BJ (cell line): ENCODE measurements around the gene MYH6. TPM values are rescaled to one million over a fixed set of nuclear protein-coding genes. Genes with fewer than 3 reads are reported as not detected.
"Not testable (repeated sequence)": the region's sequence is repeated elsewhere in the genome, so short reads cannot be mapped to it uniquely, and the experiment has no call there.

Source experiments
- CTCF ChIA-PET: fragments of 350-600 bp; formaldehyde crosslinking; extraction: SDS; loops from one replicate; lab custom pipeline; 2021; ENCODE audit warnings: antibody characterized with exemption, inconsistent platforms; lab: Yijun Ruan, JAX
- POLR2A ChIA-PET: fragments of 300-600 bp; sonication (Branson Sonifier 250); formaldehyde crosslinking; extraction: SDS; loops from one replicate; lab custom pipeline; 2021; ENCODE audit warnings: antibody characterized with exemption; lab: Charles Lee
- DNase-seq: peaks from one replicate; pipeline ENCODE4 v3.0.0-alpha.2; 2011; ENCODE audit warnings: low read depth
- H3K27me3 ChIP-seq: 2 replicates; pipeline ENCODE4 v1.6.0; 2011; ENCODE audit warnings: low read length; ENCODE audit not compliant: control insufficient read depth, insufficient read depth
- H3K36me3 ChIP-seq: 2 replicates; pipeline ENCODE4 v1.5.1; 2011; ENCODE audit warnings: low read length; ENCODE audit not compliant: control insufficient read depth, insufficient read depth
- H3K4me3 ChIP-seq: 2 replicates; pipeline ENCODE4 v1.5.1; 2011; ENCODE audit warnings: low read depth, mild to moderate bottlenecking, control low read depth, low read length
- polyA minus RNA-seq: library from RNA; depleted of rRNA, polyadenylated mRNA; stranded (reverse); fragments of >200 nt; gene quantifications from 2 replicates; pipeline ENCODE4 v1.2.3, GENCODE V29; 2011; rRNA and poly(A)+ RNA removed
- polyA plus RNA-seq: library from polyadenylated mRNA; depleted of rRNA; stranded (reverse); fragments of >200 nt; gene quantifications from 2 replicates; pipeline ENCODE4 v1.2.3, GENCODE V29; 2011; rRNA removed
- TF ChIP-seq, protein P1 (sequence below): IDR thresholded peaks from 2 replicates; pipeline ENCODE4 v1.5.1; 2011; ENCODE audit warnings: low read depth, mild to moderate bottlenecking, control low read depth, inconsistent platforms, low read length, moderate library complexity; ENCODE audit not compliant: insufficient read depth

MYH6 gene
- not detected in 2 replicates for polyA plus RNA-seq
- not detected in 2 replicates for polyA minus RNA-seq

DNA sequence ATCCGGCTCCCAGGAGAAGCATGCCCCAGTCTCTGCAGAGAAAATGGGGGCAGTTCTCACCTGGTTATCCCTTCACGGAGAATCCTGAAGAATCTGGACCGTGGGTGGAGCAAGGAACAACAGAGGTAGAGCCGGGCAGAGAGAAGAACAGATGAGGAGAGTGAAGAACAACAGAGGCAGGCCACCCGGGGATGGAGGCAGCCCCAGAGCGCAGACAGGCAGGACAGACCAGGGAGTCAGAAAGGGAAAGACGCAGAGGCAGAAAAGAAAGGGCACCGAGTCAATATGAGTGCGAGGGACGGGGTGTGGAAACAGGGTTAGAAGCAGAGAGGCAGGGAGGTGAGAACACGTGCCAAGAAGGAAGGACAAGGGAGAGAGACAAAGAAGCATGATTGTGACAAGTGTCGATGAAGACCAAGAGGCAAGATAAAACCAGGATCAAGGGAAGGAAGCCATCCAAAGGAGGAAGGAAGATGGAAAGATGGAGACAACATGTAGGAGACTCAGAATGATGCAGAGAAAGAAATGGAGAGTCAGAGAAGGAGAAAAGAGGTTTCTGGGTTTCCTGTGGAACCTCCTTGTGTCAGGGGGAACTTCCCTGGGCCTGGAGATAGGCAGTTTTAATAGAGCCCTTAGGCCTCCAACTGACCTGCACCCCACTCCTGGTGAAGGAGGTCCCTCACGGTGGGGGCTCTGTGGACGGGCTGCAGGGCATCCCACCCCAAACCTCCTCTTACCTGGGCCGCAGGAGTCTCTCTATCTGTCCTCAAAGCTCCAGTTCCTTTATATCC is at the start of gene MYH6:
MYH6 (minus strand) TSS at position 758 of the 791 bp plus-strand sequence. CDS start 1,050 bp downstream, outside the sequence.
- no peak within 1 kb of the TSS for H3K4me3 ChIP-seq
- H3K36me3 ChIP-seq: no peaks in the 10 kb centered on the region
- CTCF ChIA-PET: no interaction called here
- TF ChIP-seq, protein P1, sequence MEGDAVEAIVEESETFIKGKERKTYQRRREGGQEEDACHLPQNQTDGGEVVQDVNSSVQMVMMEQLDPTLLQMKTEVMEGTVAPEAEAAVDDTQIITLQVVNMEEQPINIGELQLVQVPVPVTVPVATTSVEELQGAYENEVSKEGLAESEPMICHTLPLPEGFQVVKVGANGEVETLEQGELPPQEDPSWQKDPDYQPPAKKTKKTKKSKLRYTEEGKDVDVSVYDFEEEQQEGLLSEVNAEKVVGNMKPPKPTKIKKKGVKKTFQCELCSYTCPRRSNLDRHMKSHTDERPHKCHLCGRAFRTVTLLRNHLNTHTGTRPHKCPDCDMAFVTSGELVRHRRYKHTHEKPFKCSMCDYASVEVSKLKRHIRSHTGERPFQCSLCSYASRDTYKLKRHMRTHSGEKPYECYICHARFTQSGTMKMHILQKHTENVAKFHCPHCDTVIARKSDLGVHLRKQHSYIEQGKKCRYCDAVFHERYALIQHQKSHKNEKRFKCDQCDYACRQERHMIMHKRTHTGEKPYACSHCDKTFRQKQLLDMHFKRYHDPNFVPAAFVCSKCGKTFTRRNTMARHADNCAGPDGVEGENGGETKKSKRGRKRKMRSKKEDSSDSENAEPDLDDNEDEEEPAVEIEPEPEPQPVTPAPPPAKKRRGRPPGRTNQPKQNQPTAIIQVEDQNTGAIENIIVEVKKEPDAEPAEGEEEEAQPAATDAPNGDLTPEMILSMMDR: no peak
- no peak for DNase-seq
- peaks cover 9% of the 10 kb centered on the region for H3K27me3 ChIP-seq
- POLR2A ChIA-PET: no interaction called here

DNA sequence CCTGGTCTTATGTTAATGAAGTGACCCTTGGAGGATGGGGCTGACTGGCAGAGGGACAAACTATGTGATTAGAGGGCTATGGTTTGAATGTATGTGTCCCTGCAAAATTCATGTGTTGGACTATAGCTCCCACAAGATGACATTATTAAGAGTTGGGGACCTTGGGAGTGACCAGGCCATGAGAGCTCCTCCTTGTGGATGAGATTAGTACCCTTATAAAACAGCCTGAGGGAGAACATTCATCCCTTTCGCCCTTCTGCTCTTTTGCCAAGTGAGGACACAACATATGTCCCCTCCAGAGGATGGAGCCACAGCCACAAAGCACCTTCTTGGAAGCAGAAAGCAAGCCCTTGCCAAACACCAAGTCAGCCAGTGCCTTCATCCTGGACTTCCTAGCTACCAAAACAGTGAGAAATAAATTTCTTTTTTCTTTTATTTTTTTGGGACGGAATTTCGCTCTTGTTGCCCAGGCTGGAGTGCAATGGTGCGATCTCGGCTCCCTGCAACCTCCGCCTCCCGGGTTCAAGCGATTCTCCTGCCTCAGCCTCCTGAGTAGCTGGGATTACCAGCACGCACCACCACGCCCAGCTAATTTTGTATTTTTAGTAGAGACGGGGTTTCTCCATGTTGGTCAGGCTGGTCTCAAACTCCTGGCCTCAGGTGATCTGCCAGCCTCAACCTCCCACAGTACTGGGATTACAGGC is 49.0 kb upstream of the MYH6 start:
- H3K27me3 ChIP-seq, H3K36me3 ChIP-seq, H3K4me3 ChIP-seq, DNase-seq, CTCF ChIA-PET, POLR2A ChIA-PET: not testable (repeated sequence)
- TF ChIP-seq, protein P1: peak; percentile 19; the same call in 1 of the 2 replicates

DNA sequence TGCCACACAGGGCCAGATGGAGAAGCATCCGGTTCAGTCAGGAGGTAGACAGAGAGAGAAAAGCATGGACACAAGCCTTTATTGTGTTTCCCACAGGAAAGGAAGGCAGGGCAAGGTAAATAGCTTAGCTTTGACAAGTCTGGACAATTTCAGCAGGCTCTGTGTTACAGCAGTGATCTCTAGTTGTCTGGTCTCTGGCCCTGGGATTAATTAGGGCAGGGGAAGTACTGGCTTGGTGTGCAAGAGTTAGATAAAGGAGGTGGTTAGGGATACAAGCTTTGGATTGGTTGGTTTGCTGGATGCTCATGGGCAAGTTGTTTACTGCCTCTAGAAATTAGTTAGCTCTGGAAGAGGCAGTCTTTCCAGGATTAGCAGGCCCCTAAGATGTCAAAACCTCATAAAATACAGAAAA is 46.4 kb upstream of the MYH6 start:
- H3K36me3 ChIP-seq: no peaks in the 10 kb centered on the region
- CTCF ChIA-PET: no interaction called here

DNA sequence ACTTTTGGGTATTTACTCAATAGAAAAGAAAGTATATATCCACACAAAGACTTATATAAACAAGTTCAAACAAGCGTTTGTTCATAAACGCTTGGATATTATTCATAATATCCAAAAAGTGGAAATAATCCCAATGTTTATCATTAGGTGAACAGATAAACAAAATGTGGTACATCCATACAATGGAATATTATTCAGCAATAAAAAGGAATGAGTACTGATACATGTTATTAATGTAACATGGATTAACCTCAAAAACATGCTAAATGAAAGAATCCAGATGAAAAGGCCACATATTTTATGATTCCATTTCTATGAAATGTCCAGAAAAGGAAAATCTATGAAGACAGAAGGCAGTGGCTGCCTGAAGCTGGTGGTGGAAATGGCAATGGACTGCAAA is 44.2 kb upstream of the MYH6 start:
- no peaks in the 10 kb centered on the region for H3K36me3 ChIP-seq
- no peak for DNase-seq
- peaks cover 2% of the 10 kb centered on the region for H3K27me3 ChIP-seq
- ChIA-PET CTCF (no interaction called here), POLR2A (no interaction called here)
- H3K4me3 ChIP-seq: no peak overlapping the region
- TF ChIP-seq, protein P1: no peak

More for the DNA sequence above, 46.4 kb upstream of the MYH6 start:
- Histone ChIP-seq H3K4me3 (no peak overlapping the region), H3K27me3 (peaks cover 2% of the 10 kb centered on the region; the same call in 1 of the 2 replicates)
- TF ChIP-seq, protein P1: no peak
- POLR2A ChIA-PET: no interaction called here
- DNase-seq: no peak

DNA sequence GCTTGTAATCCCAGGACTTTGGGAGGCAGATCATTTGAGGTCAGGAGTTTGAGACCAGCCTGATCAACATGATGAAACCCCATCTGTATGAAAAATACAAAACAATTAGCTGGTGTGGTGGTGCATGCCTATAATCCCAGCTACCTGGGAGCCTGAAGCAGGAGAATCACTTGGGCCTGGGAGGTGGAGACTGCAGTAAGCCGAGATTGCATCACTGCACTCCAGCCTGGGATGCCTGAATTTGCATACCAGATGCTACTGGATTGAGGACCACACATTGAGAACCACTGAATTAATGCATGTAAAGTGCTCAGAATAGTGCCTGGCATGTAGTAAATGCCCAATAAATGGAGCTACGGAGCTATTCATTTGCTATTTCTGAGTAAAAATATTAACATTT is 42.3 kb upstream of the MYH6 start:
- H3K4me3 ChIP-seq: no peak overlapping the region
- TF ChIP-seq, protein P1: no peak
- CTCF ChIA-PET: no interaction called here
- H3K36me3 ChIP-seq: no peaks in the 10 kb centered on the region
- POLR2A ChIA-PET: no interaction called here
- peaks cover 2% of the 10 kb centered on the region for H3K27me3 ChIP-seq
- DNase-seq: no peak
